Calu3 (cell line): ENCODE results near the gene ABCC10. TPM values are rescaled to one million over a fixed set of nuclear protein-coding genes. Genes with fewer than 3 reads are reported as not detected.

ENCODE experiments used
- BruUV-seq: library from RNA; stranded (reverse); fragments of 400-500 nt; replicated peaks from 2 replicates; lab custom pipeline; 2021; lab: Mats Ljungman, UMichigan
- CTCF ChIA-PET: fragments of 300-600 bp; sonication (Branson Sonifier 250); formaldehyde crosslinking; loops from one replicate; lab custom pipeline; 2022; ENCODE audit warnings: antibody characterized with exemption; lab: Charles Lee
- DNase-seq: peaks from one replicate; pipeline ENCODE4 v3.0.0; 2022
- H3K27ac Mint-ChIP-seq: one replicate; pipeline ENCODE4 v1.8.0; 2022; ENCODE audit warnings: mixed read lengths; ENCODE audit not compliant: unreplicated experiment
- H3K27me3 Mint-ChIP-seq: one replicate; pipeline ENCODE4 v1.8.0; 2022; ENCODE audit warnings: mixed read lengths; ENCODE audit not compliant: unreplicated experiment
- H3K36me3 Mint-ChIP-seq: one replicate; pipeline ENCODE4 v1.8.0; 2022; ENCODE audit warnings: mild to moderate bottlenecking, moderate library complexity, mixed read lengths; ENCODE audit not compliant: insufficient read depth, unreplicated experiment
- H3K4me1 Mint-ChIP-seq: one replicate; pipeline ENCODE4 v1.8.0; 2022; ENCODE audit warnings: mild to moderate bottlenecking, low read depth, mixed read lengths; ENCODE audit not compliant: unreplicated experiment
- H3K4me3 Mint-ChIP-seq: one replicate; pipeline ENCODE4 v1.8.0; 2022; ENCODE audit warnings: mild to moderate bottlenecking, low read depth, moderate library complexity, mixed read lengths; ENCODE audit not compliant: unreplicated experiment
- H3K9me3 Mint-ChIP-seq: one replicate; pipeline ENCODE4 v1.8.0; 2022; ENCODE audit warnings: low read depth, mixed read lengths; ENCODE audit not compliant: unreplicated experiment
- CTCF ChIP-seq: fragments of 200-600 bp; IDR thresholded peaks from one replicate; pipeline ENCODE4 v1.8.0; 2022; ENCODE audit warnings: antibody characterized with exemption; ENCODE audit not compliant: unreplicated experiment
- intact Hi-C: fragments of 100-400 bp; cut with micrococcal nuclease; formaldehyde crosslinking; loops from one replicate; pipeline ENCODE4 v1.10.0; 2022; ENCODE audit not compliant: unreplicated experiment
- total RNA-seq: library from RNA; stranded (reverse); gene quantifications from 2 replicates; pipeline ENCODE4 v1.2.3, GENCODE V29; 2022

The ABCC10 gene
- total RNA-seq, 1 experiment from 2014 or later = 53.0 TPM

- H3K9me3 Mint-ChIP-seq = no peaks in the 10 kb centered on the region
- peaks cover 50% of the 10 kb centered on the region for H3K4me1 Mint-ChIP-seq
- intact Hi-C loops = no loop called here
- no peaks in the 10 kb centered on the region for H3K27me3 Mint-ChIP-seq
- CTCF ChIA-PET = interaction anchor here (0.6 kb wide), 3 partner anchors 22 to 787 kb away, joined by 3 to 6 read pairs (median 4); no protein-coding TSS in a partner anchor
- H3K27ac Mint-ChIP-seq = no peak overlapping the region
- no peak for TF ChIP-seq CTCF
- H3K4me3 Mint-ChIP-seq = no peak overlapping the region
- no TSS peak for BruUV-seq
- no peak for DNase-seq
- peaks cover 32% of the 10 kb centered on the region for H3K36me3 Mint-ChIP-seq
Measured at GRCh38 chr6:43481591-43482236, 54.4 kb downstream of the ABCC10 start.

- Mint-ChIP-seq H3K4me3 (no peak overlapping the region), H3K9me3 (no peaks in the 10 kb centered on the region), H3K27me3 (no peaks in the 10 kb centered on the region), H3K4me1 (peaks cover 16% of the 10 kb centered on the region), H3K36me3 (no peaks in the 10 kb centered on the region), H3K27ac (no peak overlapping the region)
- TF ChIP-seq CTCF = no peak
- DNase-seq = no peak
- CTCF ChIA-PET = interaction anchor here (0.6 to 1.4 kb wide), 3 partner anchors 19 to 69 kb away, joined by 3 to 6 read pairs (median 3); no protein-coding TSS in a partner anchor
- BruUV-seq = no TSS peak
- intact Hi-C loops = no loop called here
Measured at GRCh38 chr6:43488667-43489276, 61.4 kb downstream of the ABCC10 start.

- CTCF ChIA-PET = interaction anchor here (0.6 to 1.4 kb wide), 3 partner anchors 18 to 68 kb away, joined by 3 to 6 read pairs (median 3); no protein-coding TSS in a partner anchor
- H3K4me1 Mint-ChIP-seq = peaks cover 16% of the 10 kb centered on the region
- no peak overlapping the region for H3K4me3 Mint-ChIP-seq
- no peaks in the 10 kb centered on the region for H3K36me3 Mint-ChIP-seq
- no peak overlapping the region for H3K27ac Mint-ChIP-seq
- no TSS peak for BruUV-seq
- intact Hi-C loops = no loop called here
- no peak for TF ChIP-seq CTCF
- DNase-seq = no peak
- no peaks in the 10 kb centered on the region for H3K27me3 Mint-ChIP-seq
- H3K9me3 Mint-ChIP-seq = no peaks in the 10 kb centered on the region
Measured at GRCh38 chr6:43489277-43490072, 62.1 kb downstream of the ABCC10 start.

DNA sequence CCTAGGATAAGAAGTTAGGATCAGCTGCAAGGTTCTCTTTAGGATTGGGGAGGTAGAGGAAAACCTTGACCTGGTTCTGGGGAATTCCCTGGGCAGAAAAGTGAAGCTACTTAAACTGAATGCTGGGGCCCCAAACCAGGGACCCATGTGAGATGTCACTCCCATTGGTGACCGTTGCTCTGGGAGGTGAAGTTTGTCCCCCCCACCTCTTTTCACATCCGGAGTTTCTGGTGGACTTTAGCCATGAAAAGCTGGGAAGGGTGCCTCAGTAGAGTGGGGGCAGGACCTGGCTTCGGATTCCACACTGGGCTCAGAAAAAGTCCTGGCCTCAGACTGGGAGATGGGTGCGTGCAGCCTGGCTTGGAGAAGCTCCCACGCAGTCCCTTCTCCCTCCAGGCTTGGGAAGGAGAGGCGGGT lies 63.2 kb downstream of the ABCC10 start:
- no peak for DNase-seq
- BruUV-seq = no TSS peak
- H3K4me1 Mint-ChIP-seq = peaks cover 24% of the 10 kb centered on the region
- no peaks in the 10 kb centered on the region for H3K9me3 Mint-ChIP-seq
- CTCF ChIA-PET = interaction anchor here (1.0 kb wide), 1 partner anchor 10 kb away, joined by 3 read pairs; no protein-coding TSS in a partner anchor
- no peak overlapping the region for H3K4me3 Mint-ChIP-seq
- H3K36me3 Mint-ChIP-seq = peaks cover 3% of the 10 kb centered on the region
- no peak overlapping the region for H3K27ac Mint-ChIP-seq
- no peaks in the 10 kb centered on the region for H3K27me3 Mint-ChIP-seq
- TF ChIP-seq CTCF = no peak
- intact Hi-C loops = no loop called here
